Measurements from ENCODE around the gene SMARCB1.

DNA sequence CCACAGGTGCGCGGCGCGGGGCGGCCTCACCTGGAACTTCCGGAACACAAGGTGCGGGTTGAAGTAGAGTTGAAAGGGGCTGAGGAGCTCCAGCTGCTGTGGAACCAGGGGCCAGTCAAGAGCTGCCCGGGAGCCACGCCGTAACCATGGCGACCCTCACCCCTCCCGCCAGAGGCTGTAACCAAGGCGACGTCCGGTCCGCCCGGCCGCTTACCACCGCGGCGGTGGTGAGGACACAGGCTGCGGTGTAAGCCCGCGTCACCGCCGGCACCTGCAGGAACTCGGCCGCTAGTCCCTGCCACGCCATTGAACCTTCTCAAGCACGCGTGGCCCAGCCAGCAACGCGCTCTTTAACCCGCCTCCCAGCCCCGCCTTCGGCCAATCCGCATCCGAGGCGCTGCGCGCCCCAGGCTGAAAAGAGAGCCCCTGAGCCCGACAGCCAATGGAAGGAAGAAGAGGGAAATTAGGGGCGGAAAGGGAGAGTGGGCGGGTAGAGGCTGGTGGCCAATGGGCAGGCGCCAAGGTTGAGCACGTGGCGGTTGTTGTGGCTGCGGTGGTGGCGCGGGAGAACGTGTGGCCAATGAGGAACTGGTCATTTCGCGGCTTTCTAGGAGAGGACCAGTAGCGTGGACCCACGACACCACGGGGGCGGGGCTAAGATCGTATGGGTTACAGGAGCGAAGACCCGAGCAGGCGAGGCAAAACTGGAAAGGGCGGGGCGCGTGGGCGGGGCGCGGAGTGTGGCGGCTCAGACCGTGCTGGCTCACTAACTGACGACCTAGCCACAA is 52.1 kb downstream of the SMARCB1 start, which contains the start of gene DERL3:
- TF ChIP-seq, protein P1, sequence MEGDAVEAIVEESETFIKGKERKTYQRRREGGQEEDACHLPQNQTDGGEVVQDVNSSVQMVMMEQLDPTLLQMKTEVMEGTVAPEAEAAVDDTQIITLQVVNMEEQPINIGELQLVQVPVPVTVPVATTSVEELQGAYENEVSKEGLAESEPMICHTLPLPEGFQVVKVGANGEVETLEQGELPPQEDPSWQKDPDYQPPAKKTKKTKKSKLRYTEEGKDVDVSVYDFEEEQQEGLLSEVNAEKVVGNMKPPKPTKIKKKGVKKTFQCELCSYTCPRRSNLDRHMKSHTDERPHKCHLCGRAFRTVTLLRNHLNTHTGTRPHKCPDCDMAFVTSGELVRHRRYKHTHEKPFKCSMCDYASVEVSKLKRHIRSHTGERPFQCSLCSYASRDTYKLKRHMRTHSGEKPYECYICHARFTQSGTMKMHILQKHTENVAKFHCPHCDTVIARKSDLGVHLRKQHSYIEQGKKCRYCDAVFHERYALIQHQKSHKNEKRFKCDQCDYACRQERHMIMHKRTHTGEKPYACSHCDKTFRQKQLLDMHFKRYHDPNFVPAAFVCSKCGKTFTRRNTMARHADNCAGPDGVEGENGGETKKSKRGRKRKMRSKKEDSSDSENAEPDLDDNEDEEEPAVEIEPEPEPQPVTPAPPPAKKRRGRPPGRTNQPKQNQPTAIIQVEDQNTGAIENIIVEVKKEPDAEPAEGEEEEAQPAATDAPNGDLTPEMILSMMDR (IDR thresholded peaks at IDR 0.05), result no peak
- TF ChIP-seq POLR2A (IDR thresholded peaks at IDR 0.05), result no peak
